Subcutaneous abdominal adipose tissue (tissue), 5 donors: ENCODE data around the gene NELL1.

Experiments used
- H3K27ac ChIP-seq: one replicate; pipeline ENCODE4 v1.7.0; 2013; ENCODE audit warnings: low read depth, mild to moderate bottlenecking, inconsistent platforms, low read length, moderate library complexity
- H3K27me3 ChIP-seq, 5 donors: one replicate each; pipeline ENCODE4 v1.7.0; 2013; ENCODE audit warnings: low read length in 5 of 5, inconsistent platforms in 1 of 5; ENCODE audit not compliant: control insufficient read depth in 5 of 5, insufficient read depth in 4 of 5
- H3K36me3 ChIP-seq, 5 donors: one replicate each; pipeline ENCODE4 v1.7.0; 2013; ENCODE audit warnings: low read length in 5 of 5; ENCODE audit not compliant: control insufficient read depth in 5 of 5, insufficient read depth in 5 of 5
- H3K4me1 ChIP-seq, 5 donors: one replicate each; pipeline ENCODE4 v1.7.0; 2013; ENCODE audit warnings: low read length in 5 of 5, mild to moderate bottlenecking in 3 of 5, moderate library complexity in 1 of 5; ENCODE audit not compliant: control insufficient read depth in 5 of 5, insufficient read depth in 5 of 5
- H3K4me3 ChIP-seq, 5 donors: one replicate each; pipeline ENCODE4 v1.7.0; 2013; ENCODE audit warnings: low read length in 5 of 5, low read depth in 1 of 5
- H3K9ac ChIP-seq, 5 donors: one replicate each; pipeline ENCODE4 v1.7.0; 2013; ENCODE audit warnings: low read length in 5 of 5, mild to moderate bottlenecking in 4 of 5, moderate library complexity in 3 of 5
- H3K9me3 ChIP-seq, 5 donors: one replicate each; pipeline ENCODE4 v1.7.0; 2013; ENCODE audit warnings: low read length in 5 of 5; ENCODE audit not compliant: control insufficient read depth in 5 of 5
- donor health status: healthy.
- donor health status: healthy.
- donor health status: healthy.
- donor health status: healthy.
- donor health status: healthy.

NELL1 gene

GRCh38 chr11:20964985-20965384 is 295.6 kb downstream of the NELL1 start:
- Histone ChIP-seq H3K4me1 (no peaks in the 10 kb centered on the region), H3K27me3 (no peaks in the 10 kb centered on the region), H3K9me3 (no peaks in the 10 kb centered on the region), H3K9ac (no peak overlapping the region), H3K36me3 (no peaks in the 10 kb centered on the region), H3K27ac (no peak overlapping the region), H3K4me3 (no peak overlapping the region)

- no peaks in the 10 kb centered on the region for H3K9me3 ChIP-seq
Observed at GRCh38 chr11:20966489-20966888, 297.1 kb downstream of the NELL1 start.

DNA sequence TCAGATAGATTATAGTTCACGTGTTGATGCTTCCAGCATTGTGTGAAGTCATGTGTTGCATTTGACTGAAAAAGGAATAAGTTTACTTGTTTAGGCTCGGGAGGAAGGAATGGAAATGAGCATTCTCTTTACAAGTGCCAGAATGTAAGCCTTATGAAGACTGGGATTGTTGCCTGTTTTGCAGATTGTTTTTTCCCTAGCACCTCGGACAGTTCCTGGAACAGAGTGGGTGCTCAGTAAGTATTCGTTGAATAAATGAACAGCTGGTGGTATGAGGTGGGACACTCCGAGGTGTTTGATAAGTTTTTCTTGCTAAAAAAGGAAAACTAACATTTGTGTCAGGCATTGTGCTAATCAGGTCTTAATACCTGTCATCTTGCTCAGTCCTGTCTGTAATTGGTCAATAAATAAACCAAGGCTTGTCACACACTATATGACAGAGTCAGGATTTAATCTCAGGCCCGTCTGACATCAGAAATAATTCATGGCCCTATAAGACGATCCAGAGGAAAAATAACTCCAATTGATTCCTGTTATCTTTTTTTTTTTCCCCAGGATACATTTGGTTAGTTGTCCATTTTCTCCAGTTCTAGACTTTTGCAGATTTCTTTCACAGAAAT is 304.7 kb downstream of the NELL1 start:
- H3K27me3 ChIP-seq, result no peaks in the 10 kb centered on the region
- H3K9ac ChIP-seq, result no peak overlapping the region
- no peak overlapping the region for H3K27ac ChIP-seq
- no peak overlapping the region for H3K4me3 ChIP-seq
- H3K9me3 ChIP-seq, result no peaks in the 10 kb centered on the region
- no peaks in the 10 kb centered on the region for H3K36me3 ChIP-seq
- no peaks in the 10 kb centered on the region for H3K4me1 ChIP-seq

More at GRCh38 chr11:20966489-20966888, 297.1 kb downstream of the NELL1 start:
- no peak overlapping the region for H3K4me3 ChIP-seq
- H3K4me1 ChIP-seq, result no peaks in the 10 kb centered on the region
- H3K36me3 ChIP-seq, result no peaks in the 10 kb centered on the region
- H3K27me3 ChIP-seq, result no peaks in the 10 kb centered on the region
- H3K27ac ChIP-seq, result no peak overlapping the region
- no peak overlapping the region for H3K9ac ChIP-seq

- no peaks in the 10 kb centered on the region for H3K9me3 ChIP-seq
- H3K27ac ChIP-seq, result no peak overlapping the region
- H3K4me1 ChIP-seq, result no peaks in the 10 kb centered on the region
- H3K9ac ChIP-seq, result no peak overlapping the region
- no peaks in the 10 kb centered on the region for H3K27me3 ChIP-seq
- H3K4me3 ChIP-seq, result no peak overlapping the region
- H3K36me3 ChIP-seq, result no peaks in the 10 kb centered on the region
Observed at GRCh38 chr11:20980736-20981135, 311.4 kb downstream of the NELL1 start.

DNA sequence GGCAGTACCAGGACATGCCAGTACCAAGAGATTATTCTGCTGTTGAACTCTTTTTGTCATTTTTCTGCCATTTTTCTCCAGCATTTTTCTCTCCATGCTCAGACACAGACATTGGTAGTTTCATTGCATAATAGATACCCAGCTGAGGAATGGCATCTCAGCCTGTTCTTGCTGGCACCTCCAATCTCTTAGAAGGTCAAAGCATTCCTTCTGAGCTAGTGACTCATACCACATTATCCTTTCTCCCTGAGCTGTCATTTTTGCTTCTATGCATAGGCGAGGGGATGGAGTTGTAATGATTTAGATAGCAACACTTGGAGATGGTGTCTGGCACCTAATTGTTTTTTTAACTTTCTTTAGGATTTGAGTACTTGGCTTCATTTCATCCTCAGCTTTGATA is 321.1 kb downstream of the NELL1 start:
- no peaks in the 10 kb centered on the region for H3K9me3 ChIP-seq
- H3K27me3 ChIP-seq, result no peaks in the 10 kb centered on the region
- no peak overlapping the region for H3K27ac ChIP-seq
- H3K9ac ChIP-seq, result no peak overlapping the region
- no peaks in the 10 kb centered on the region for H3K4me1 ChIP-seq
- H3K36me3 ChIP-seq, result no peaks in the 10 kb centered on the region
- H3K4me3 ChIP-seq, result no peak overlapping the region

GRCh38 chr11:20991471-20991870 is 322.1 kb downstream of the NELL1 start:
- H3K36me3 ChIP-seq, result no peaks in the 10 kb centered on the region
- no peak overlapping the region for H3K9ac ChIP-seq
- no peak overlapping the region for H3K27ac ChIP-seq
- no peaks in the 10 kb centered on the region for H3K4me1 ChIP-seq
- H3K4me3 ChIP-seq, result no peak overlapping the region
- H3K9me3 ChIP-seq, result no peaks in the 10 kb centered on the region
- H3K27me3 ChIP-seq, result no peaks in the 10 kb centered on the region

DNA sequence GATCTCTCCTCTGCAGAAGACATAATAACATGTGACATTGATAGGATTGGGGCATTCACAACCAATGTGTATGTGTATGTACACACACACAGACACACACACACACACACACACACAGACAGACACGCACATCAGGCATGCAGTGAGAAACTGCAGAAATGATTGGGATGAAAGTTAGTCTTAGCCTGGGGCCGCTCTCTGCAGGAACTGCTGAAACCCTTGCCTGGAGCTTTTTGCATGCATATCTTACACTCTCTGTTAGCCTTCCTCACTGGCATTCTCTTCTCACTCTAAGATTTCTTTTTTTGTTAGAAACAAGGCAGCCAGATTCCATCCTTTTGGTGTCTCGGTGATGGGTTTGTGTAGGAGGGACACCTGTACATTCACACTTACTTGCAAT is 337.9 kb downstream of the NELL1 start:
- H3K27ac ChIP-seq, result no peak overlapping the region
- H3K27me3 ChIP-seq, result no peaks in the 10 kb centered on the region
- H3K9ac ChIP-seq, result no peak overlapping the region
- H3K9me3 ChIP-seq, result peaks cover 0 to 11% (median 7%) of the 10 kb centered on the region in 5 donors
- H3K36me3 ChIP-seq, result no peaks in the 10 kb centered on the region
- no peaks in the 10 kb centered on the region for H3K4me1 ChIP-seq
- no peak overlapping the region for H3K4me3 ChIP-seq

DNA sequence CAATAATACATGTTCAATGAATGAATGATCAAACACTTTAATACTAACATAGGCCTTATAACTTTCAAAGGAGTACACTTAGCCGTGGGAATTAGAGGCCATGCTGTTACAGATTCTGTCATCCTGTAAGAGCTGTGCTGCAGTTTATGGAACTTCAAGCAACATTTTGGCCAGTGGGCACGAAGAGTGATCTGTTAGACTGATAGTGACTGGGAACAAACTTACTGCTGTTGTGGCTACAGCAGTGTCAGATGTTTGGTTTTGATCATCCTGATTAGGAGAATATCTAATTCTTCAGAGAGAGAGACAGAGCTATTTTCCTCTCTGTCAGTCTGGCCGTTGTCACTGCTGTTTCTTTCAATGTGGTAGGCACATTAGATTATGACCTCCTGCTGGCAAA is 348.9 kb downstream of the NELL1 start:
- Histone ChIP-seq H3K9me3 (peaks cover 0 to 2% (median under 1%) of the 10 kb centered on the region in 5 donors), H3K27me3 (peaks cover 0 to under 1% (median 0%) of the 10 kb centered on the region in 5 donors), H3K4me1 (no peaks in the 10 kb centered on the region), H3K27ac (no peak overlapping the region), H3K4me3 (no peak overlapping the region), H3K9ac (no peak overlapping the region), H3K36me3 (no peaks in the 10 kb centered on the region)

DNA sequence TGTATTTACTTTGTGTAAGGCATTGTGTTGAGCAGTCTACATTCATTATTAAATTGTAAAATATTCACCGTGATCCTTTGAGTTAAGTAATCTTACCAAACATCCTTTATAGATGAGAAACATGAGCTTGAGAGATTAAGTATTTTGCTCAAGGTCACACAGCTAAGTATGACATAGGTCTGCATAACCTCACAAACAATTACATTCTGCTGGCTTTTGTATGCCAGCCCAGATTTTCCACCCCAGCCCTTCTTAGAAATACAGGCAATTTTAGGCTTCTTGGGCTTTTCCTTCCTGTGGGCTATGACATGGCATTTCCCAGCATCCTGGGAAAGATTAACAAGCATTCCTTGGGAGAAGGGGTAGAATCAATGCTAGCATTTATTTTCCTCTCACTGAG is 357.3 kb downstream of the NELL1 start:
- Histone ChIP-seq H3K9me3 (no peaks in the 10 kb centered on the region), H3K4me1 (no peaks in the 10 kb centered on the region), H3K27me3 (no peaks in the 10 kb centered on the region), H3K36me3 (no peaks in the 10 kb centered on the region), H3K27ac (no peak overlapping the region), H3K9ac (no peak overlapping the region), H3K4me3 (no peak overlapping the region)

DNA sequence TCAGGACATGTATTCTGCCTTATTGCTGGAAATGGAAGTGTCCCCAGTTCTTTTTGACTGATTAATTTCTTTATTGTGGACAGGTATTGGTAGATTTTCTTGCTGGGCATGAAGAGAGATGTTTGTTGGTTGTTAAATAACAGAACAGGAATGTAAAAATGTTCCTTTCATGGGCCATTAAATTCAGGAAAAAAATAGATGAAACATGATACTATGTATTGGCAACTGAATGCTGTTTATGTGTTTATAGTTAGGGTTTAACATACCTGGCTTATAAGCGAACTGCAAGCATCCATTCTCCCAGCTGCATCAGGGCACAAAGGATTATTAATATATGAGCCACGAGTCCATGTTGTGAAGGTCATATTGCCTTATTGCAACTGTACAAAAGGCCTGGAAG is 368.5 kb downstream of the NELL1 start:
- Histone ChIP-seq H3K9ac (no peak overlapping the region), H3K4me1 (no peaks in the 10 kb centered on the region), H3K27ac (no peak overlapping the region), H3K4me3 (no peak overlapping the region), H3K9me3 (no peaks in the 10 kb centered on the region), H3K36me3 (no peaks in the 10 kb centered on the region), H3K27me3 (no peaks in the 10 kb centered on the region)

- Histone ChIP-seq H3K9me3 (no peaks in the 10 kb centered on the region), H3K4me1 (no peaks in the 10 kb centered on the region), H3K27me3 (no peaks in the 10 kb centered on the region), H3K9ac (no peak overlapping the region), H3K27ac (no peak overlapping the region), H3K4me3 (no peak overlapping the region), H3K36me3 (no peaks in the 10 kb centered on the region)
Observed at GRCh38 chr11:21038801-21039200, 369.4 kb downstream of the NELL1 start.
